Amygdala (tissue), 56 donors: ENCODE data around the gene PACS1.
A peak's percentile ranks its signal among the peaks of the same experiment; 100 is the strongest.
"Not testable (repeated sequence)": the region's sequence is repeated elsewhere in the genome, so short reads cannot be mapped to it uniquely, and the experiment has no call there.

Experiments used
- DNase-seq, 56 donors: peaks; one replicate each; lab custom pipeline; 2025; lab: John Stamatoyannopoulos, UW

PACS1 gene

DNA sequence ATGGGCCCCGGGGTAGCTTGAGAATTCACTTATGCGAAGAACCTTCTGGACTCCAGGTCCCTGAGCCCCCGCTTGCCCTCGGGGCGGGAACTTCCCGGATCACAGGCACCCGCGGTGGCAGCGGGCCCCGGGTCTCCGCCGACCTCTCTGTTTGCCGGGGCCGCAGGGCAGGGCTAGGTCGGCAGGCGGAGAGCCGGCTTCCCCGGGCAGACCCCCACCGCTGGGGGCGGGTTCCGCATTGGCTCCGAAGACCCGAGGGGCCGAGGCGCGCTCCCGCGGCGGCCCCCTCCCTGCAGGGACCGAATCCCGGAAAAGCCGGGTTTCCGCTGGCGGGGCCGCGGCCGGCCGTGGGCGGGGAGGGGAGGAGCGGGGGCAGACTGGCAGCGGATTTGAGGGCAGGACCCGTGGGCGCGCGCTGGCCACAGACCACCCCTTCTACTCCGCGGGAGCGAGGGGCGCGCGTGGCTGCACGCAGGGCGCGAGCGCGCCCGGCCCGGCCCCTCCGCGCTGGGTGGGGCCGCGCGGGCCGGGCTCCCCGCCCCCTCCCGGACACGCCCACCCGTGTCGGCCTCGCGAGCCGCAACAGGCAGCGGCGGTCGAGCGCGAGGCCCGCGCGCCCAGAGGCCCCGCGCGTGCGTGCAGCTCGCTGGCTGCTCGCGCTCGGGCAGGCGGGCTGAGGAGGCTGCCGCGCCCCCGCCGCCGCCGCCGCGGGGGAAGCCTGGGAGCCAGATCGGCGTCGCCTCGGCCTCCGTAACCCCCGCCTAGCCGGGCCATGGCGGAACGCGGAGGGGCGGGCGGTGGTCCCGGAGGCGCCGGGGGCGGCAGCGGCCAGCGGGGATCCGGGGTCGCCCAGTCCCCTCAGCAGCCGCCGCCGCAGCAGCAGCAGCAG is at the start of gene PACS1:
TSS of gene PACS1 (plus strand) at position 558 of the 889 bp plus-strand sequence. CDS start at position 773, 215 bp downstream.
- peak in 46 of 56 donors; percentile 23 to 85 (median 60) for DNase-seq

DNA sequence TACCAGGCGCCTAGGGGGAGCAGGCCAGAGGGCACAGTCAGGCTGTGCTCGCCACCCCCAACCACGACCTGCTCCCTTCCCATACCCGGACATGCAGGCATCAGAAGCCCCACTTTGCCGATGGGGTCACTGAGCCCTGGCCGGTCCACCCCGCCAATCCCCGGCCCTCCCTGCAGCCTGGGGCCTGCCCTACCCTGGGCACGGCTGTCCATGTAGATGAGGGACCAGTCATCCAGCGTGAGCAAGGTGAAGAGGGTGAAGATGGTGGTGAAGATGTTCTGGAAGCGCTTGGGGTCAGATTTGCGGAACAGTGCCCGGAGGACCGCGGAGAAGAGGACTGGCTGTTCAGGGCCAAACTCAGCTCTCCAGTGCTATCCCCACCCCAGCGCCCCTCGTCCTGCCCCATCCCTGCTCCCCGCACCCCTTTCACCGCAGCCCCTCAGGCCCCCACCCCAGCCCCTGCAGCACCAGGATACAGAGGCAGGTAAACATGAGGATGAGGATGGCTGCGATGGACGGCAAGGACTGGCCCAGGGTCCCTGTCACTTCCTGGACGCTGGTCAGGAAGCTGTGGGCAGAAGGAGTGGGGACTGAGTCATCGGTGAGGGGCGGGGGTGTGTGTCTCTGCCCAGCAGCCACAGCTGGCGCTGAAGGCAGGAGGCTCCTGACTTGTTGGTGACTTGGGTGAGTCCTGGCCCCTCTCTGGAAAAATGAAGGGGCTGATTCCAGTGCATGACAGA is 49.3 kb upstream of the PACS1 start:
- DNase-seq, result no peak

- peak in 40 of 56 donors; percentile 1 to 75 (median 26) for DNase-seq
Measured at GRCh38 chr11:66022401-66023185, 47.5 kb upstream of the PACS1 start.

DNA sequence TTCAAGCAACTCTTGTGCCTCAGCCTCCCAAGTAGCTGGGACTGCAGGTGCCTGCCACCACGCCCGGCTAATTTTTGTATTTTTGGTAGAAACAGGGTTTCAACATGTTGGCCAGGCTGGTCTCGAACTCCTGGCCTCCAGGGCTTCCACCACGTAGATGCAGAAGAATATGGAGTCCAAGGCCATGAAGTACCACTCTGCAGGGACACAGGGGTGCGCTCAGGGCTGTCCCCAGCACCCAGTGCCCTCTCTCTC is 47.0 kb upstream of the PACS1 start:
- DNase-seq, result not testable (repeated sequence)

GRCh38 chr11:66026017-66026529 is 44.0 kb upstream of the PACS1 start, which contains the start of gene CATSPER1:
TSS of gene CATSPER1 (minus strand) at chr11:66026479. CDS start at chr11:66026379, 100 bp downstream.
- no peak for DNase-seq

DNA sequence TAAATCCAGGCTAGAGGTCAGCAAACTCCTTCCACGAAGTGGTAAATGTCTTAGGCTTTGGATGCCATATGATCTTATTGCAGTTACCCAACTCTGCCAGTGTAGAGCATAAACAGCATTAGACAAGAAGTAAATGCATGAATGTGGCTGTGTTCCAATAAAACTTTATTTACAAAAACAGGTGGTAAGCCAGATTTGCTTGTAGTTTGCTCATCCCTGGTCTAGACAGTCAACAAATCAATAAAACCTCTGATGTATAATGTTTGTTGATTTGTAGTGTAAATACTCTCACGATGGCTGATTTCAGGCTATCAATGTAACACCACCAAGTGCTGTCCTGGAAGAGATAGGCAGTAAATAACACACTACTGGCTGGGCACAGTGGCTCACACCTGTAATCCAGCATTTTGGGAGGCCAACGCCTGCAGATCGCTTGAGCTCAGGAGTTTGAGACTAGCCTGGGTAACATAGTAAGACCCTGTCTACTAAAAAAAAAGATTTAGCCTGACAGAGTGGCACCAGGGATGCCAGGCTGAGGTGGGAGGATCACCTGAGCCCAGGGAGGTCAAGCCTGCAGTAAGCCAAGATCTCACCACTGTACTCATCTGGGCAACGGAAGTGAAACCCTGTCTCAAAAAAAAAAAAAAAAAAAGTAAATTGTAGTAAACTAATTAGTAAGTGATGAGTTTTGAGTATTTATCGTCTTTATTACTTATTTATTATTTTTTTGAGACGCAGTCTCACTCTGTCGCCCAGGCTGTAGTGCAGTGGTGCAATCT is 36.9 kb upstream of the PACS1 start:
- no peak for DNase-seq

DNA sequence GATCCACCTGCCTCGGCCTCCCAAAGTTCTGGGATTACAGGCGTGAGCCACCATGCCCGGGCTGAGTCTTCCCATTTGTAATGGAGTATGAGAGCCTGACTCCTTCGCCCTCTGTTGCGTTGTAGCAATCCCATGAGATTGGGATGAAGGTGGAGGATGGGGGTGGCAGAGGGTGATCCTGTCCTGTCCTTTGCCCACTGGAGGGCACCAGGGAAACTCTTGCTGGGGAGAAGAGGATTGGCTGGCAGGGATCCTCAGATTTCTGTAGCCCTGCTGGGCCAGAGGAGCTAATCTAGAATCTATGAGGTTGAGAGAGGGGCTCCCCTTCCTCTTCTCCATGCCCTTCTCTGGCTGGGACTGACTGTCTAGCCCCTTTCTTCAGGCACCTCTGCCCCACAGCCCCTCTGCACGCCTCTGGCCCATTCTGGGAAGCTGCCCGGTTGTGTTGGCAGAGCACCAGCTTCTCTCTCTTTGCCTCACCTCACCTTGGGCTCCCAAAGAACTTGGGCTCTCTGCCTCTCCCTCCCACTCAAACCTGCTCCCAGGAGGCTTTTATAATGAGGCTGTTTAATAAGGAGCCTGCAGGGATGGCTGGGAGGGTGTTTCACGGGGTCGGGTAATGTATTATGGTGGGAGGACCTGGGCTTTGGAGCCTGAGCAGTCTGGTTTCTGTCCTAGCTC is 34.3 kb upstream of the PACS1 start:
- no peak for DNase-seq

GRCh38 chr11:66036334-66036710 is 33.8 kb upstream of the PACS1 start:
- no peak for DNase-seq

- no peak for DNase-seq
Measured at GRCh38 chr11:66037327-66037726, 32.7 kb upstream of the PACS1 start.

GRCh38 chr11:66039765-66040164 is 30.3 kb upstream of the PACS1 start:
- no peak for DNase-seq

DNA sequence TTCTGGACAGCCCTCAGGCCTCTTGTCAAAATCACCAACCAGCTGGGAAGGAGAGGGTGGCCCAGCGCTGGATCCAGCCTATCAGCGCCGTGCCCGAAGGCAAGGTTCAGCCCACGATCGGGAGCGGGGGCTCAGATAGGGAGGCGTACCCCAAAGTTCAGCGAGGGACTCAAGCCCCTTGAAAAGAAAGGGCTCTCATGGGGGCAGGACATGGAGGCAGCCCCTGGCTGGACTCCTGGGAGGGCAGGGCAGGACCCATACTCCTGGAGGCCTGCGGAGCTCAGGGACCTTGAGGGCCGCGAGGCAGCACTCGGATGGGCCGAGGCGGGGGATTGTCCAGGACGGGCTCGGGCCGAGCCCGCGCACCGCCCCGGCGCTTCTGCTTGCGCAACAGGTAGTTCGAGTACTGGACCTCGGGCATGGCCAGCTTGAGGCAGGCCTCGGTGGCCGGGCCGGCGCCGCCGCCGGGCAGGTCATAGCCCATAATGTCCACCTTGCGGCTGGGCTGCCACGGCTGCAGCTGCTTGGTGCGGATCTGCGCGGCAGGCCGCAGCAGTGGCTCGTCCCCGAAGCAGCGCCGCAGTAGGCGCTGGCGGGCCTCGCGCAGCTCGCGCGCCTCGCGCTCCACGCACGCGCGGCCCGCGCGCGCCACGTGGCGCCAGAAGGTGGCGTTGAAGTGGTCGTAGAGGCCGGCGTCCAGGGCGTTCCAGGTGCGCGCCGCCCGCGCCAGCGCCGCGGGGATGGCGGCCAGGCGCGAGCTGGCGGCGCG is 27.7 kb upstream of the PACS1 start:
- no peak for DNase-seq

DNA sequence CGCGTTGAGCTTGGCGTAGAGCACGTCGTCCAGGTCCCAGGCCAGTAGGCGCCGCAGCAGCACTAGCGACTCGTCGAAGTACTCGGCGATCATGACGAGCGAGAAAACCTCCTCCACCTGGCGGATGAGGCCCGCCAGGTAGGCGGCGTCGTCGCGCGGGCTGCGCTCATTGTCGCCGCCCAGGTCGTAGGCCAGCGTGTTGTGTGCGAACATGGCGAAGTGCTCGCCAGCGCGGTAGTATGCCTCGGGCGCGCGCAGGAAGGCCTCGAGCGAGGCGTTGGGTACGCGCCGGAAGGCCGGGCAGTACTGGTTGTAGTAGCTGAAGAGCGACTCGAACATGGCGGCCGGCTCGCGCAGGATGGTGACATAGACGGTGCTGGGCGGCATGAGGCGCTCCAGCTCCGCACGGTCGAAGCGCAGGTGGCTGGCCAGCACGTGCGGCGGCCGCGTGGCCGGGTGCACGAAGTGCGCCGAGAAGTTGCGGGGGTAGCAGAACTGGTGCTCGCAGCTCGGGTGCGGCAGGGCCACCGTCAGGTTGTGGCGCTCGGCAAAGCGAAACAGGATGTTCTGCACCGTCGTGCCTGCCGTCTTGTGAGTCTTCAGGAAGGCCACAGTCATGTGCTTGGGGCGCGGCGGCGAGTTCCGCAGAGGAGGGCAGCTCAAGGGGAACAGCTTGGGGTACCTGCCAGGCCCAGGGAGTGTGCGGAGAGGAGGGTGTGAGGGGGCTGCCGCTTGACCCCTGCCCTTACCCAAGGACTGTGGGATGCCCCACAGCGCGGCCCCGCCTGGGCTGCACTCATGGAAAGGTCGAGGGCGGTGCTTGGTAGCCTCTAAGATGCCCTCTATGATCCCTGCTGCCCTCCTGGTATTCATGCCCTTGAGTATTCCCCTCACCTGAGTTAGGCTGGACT is 26.8 kb upstream of the PACS1 start:
- DNase-seq, result no peak

DNA sequence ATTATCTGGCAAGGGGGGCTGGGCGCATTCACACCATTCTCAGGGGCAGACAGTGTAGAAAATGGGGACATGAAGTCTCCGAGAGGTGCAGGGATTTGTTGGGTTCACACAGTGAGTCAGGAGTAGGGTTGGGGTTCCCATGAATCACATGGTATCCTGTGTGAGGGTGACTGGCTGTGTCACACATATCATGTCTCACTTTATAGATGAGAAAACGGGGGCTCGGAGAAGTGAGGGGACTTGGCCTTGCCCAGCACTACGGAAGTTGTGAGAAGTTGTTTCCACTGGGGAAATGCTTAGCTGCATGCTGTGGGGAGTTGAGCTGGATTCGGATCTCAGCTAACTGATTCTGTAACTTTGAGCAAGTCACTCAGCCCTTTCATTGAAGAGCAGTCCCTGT is 25.3 kb upstream of the PACS1 start:
- no peak for DNase-seq

DNA sequence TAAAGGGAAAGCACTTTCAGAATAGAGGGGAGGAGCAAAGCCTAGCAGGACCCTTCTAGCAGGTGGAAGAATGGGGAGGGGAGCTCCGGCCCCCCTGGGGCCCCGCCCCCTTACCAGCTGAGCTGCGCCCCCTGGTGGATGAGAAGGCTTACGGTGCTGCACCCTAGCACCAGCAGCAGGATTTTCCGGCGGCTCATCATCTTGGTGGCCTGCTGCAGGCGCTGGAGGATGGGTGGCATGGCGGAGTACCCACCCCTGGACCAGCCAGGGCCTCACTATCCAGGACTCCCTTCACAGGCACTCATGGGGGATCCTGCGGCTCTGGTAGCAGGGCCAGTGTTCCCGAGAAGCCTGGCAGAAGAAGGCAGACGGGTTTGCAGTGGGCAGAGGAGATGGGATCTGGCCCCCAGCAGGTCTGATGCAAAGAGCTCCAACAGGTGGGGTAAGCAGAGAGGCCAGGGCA is 24.9 kb upstream of the PACS1 start:
- peak in 52 of 56 donors; percentile 10 to 83 (median 51) for DNase-seq

GRCh38 chr11:66046901-66047300 is 23.2 kb upstream of the PACS1 start:
- DNase-seq, result no peak

GRCh38 chr11:66047541-66048365 is 22.3 kb upstream of the PACS1 start:
- no peak for DNase-seq
